ENCODE measurements around the gene EDAR. TPM values are rescaled to one million over a fixed set of nuclear protein-coding genes. Genes with fewer than 3 reads are reported as not detected.

The EDAR gene
- total RNA-seq, 1 experiment from 2014 or later: 0.15 TPM

DNA sequence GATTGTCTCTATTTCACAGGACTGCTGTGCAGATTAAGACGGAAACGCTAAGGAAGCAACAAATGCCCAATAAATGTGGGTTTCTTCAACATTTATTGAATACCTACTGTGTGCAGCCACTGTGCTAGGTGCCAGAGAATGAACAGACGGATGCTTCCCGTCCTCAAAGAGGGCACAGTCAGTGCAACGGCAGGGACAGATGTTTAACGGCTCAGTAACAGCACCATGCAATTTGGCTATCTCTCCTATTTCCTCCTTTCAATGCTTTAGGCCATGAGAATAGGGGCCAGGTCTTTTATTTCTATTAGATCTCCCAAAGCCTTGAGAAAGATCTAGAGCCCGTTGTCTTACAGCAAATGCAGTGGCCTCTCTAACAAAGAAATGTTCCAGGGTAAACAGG, 7.2 kb downstream of the EDAR start:
- Histone ChIP-seq H3K27ac (ENCODE audit: low read depth, low read length) (no peak overlapping the region), H2AFZ (ENCODE audit: low read depth, low read length, poor library complexity, severe bottlenecking) (no peak overlapping the region), H3K9ac (ENCODE audit: low read length) (no peak overlapping the region), H3K36me3 (ENCODE audit: control insufficient read depth in 1 of 2, insufficient read depth in 2 of 2, low read length in 2 of 2) (no peaks in the 10 kb centered on the region), H3K9me3 (ENCODE audit: control insufficient read depth in 1 of 2, insufficient read depth in 1 of 2, low read depth in 1 of 2, low read length in 2 of 2) (no peaks in the 10 kb centered on the region), H3K4me1 (ENCODE audit: control insufficient read depth in 1 of 2, insufficient read depth in 2 of 2, low read length in 2 of 2) (no peaks in the 10 kb centered on the region), H3K9me2 (ENCODE audit: insufficient read depth) (no peaks in the 10 kb centered on the region), H4K20me1 (ENCODE audit: insufficient read depth) (no peaks in the 10 kb centered on the region), H3K4me3 (replicated peaks in 1 of 2; ENCODE audit: low read depth in 1 of 2, low read length in 2 of 2) (no peak overlapping the region), H3K4me2 (ENCODE audit: low read length) (no peak overlapping the region), H3K79me2 (ENCODE audit: insufficient read depth, low read length) (no peaks in the 10 kb centered on the region), H3K27me3 (ENCODE audit: insufficient read depth, low read length) (peaks cover 10% of the 10 kb centered on the region; the same call in 1 of the 2 replicates)
- POLR2A ChIA-PET: no interaction called here
- intact Hi-C loops (cut with micrococcal nuclease): loop anchor here (10.0 kb wide), 1 partner anchor 197 kb away; the partner anchor contains the start of gene CCDC138
- ATAC-seq (no peak), DNase-seq (ENCODE audit: low read depth, low spot score) (no peak)
- RAD21 ChIA-PET (ENCODE audit: low non-redundant PET in 1 of 2, low total read pairs in 2 of 2, uncharacterized antibody in 2 of 2, unreplicated experiment in 2 of 2): no interaction called here
- no peak for TF ChIP-seq EGR1 (IDR thresholded peaks at IDR 0.05; ENCODE audit: low read depth)
- no peak for TF ChIP-seq ZFX (IDR thresholded peaks at IDR 0.05)
- no peak for TF ChIP-seq YY1 (IDR thresholded peaks at IDR 0.05; ENCODE audit: extremely low read depth, insufficient replicate concordance, low read depth, low read length)
- no peak for TF ChIP-seq CEBPB (IDR thresholded peaks at IDR 0.05; ENCODE audit: low read depth)
- CTCF ChIA-PET: no interaction called here
- no TSS peak for BruUV-seq (replicated peaks)

DNA sequence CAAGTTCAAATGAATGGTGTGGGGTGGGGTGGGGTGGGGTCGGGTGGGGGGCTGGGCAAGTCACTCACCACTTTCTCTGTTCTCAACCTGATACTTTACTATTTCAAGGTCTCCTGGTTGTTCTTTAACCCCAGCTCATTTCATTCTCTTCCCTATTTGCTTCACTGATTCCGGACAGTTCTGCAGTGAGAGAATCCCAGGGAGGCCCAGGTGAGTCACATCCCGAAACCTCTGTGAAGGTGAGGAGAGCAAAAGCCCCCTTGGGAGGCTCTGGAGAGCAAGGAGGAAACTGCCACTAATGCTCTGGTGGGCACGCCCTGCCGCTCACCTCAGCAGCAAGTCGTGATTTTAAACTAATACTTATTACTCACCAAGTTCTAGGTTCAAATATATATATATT, 8.9 kb downstream of the EDAR start:
- no peak for DNase-seq (ENCODE audit: low read depth, low spot score)
- H3K27ac ChIP-seq (ENCODE audit: low read depth, low read length): no peak overlapping the region
- ChIA-PET CTCF (no interaction called here), POLR2A (no interaction called here), RAD21 (ENCODE audit: low non-redundant PET in 1 of 2, low total read pairs in 2 of 2, uncharacterized antibody in 2 of 2, unreplicated experiment in 2 of 2) (no interaction called here)
- H3K4me2 ChIP-seq (ENCODE audit: low read length): no peak overlapping the region
- ATAC-seq: no peak
- TF ChIP-seq, protein P1, sequence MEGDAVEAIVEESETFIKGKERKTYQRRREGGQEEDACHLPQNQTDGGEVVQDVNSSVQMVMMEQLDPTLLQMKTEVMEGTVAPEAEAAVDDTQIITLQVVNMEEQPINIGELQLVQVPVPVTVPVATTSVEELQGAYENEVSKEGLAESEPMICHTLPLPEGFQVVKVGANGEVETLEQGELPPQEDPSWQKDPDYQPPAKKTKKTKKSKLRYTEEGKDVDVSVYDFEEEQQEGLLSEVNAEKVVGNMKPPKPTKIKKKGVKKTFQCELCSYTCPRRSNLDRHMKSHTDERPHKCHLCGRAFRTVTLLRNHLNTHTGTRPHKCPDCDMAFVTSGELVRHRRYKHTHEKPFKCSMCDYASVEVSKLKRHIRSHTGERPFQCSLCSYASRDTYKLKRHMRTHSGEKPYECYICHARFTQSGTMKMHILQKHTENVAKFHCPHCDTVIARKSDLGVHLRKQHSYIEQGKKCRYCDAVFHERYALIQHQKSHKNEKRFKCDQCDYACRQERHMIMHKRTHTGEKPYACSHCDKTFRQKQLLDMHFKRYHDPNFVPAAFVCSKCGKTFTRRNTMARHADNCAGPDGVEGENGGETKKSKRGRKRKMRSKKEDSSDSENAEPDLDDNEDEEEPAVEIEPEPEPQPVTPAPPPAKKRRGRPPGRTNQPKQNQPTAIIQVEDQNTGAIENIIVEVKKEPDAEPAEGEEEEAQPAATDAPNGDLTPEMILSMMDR (IDR thresholded peaks at IDR 0.05 in 2 of 3, conservative IDR thresholded peaks at IDR 0.05 in 1 of 3; ENCODE audit: borderline replicate concordance in 1 of 3, insufficient read depth in 1 of 3, low read depth in 2 of 3, low read length in 2 of 3): no peak
- TF ChIP-seq ZNF274 (IDR thresholded peaks at IDR 0.05; ENCODE audit: low read depth, low read length) (no peak), CBX3 (IDR thresholded peaks at IDR 0.05; ENCODE audit: low read depth) (no peak), CEBPB (IDR thresholded peaks at IDR 0.05; ENCODE audit: low read depth) (no peak), SRF (IDR thresholded peaks at IDR 0.05; ENCODE audit: low read depth) (no peak)
- H2AFZ ChIP-seq (ENCODE audit: low read depth, low read length, poor library complexity, severe bottlenecking): no peak overlapping the region
- no peak overlapping the region for H3K9ac ChIP-seq (ENCODE audit: low read length)
- no peaks in the 10 kb centered on the region for H3K9me3 ChIP-seq (ENCODE audit: control insufficient read depth in 1 of 2, insufficient read depth in 1 of 2, low read depth in 1 of 2, low read length in 2 of 2)
- peaks cover 16% of the 10 kb centered on the region; the same call in 1 of the 2 replicates for H3K27me3 ChIP-seq (ENCODE audit: insufficient read depth, low read length)
- BruUV-seq (replicated peaks): no TSS peak
- no peaks in the 10 kb centered on the region for H4K20me1 ChIP-seq (ENCODE audit: insufficient read depth)
- no peaks in the 10 kb centered on the region for H3K79me2 ChIP-seq (ENCODE audit: insufficient read depth, low read length)
- H3K9me2 ChIP-seq (ENCODE audit: insufficient read depth): no peaks in the 10 kb centered on the region
- H3K4me3 ChIP-seq (replicated peaks in 1 of 2; ENCODE audit: low read depth in 1 of 2, low read length in 2 of 2): no peak overlapping the region
- H3K4me1 ChIP-seq (ENCODE audit: control insufficient read depth in 1 of 2, insufficient read depth in 2 of 2, low read length in 2 of 2): no peaks in the 10 kb centered on the region
- intact Hi-C loops (cut with micrococcal nuclease): loop anchor here (10.0 kb wide), 1 partner anchor 195 kb away; the partner anchor contains the start of gene CCDC138
- no peaks in the 10 kb centered on the region for H3K36me3 ChIP-seq (ENCODE audit: control insufficient read depth in 1 of 2, insufficient read depth in 2 of 2, low read length in 2 of 2)
